H1 (cell line): Measurements from ENCODE around the gene ELF4. TPM values are rescaled to one million over a fixed set of nuclear protein-coding genes. Genes with fewer than 3 reads are reported as not detected.

Experiments used
- CTCF ChIA-PET: fragments of 300-600 bp; sonication (Branson Sonifier 250); formaldehyde crosslinking; loops from one replicate; lab custom pipeline; 2021; ENCODE audit not compliant: partially characterized antibody; lab: Charles Lee
- POLR2A ChIA-PET: fragments of 300-600 bp; sonication (Branson Sonifier 250); formaldehyde crosslinking; loops from one replicate; lab custom pipeline; 2021; ENCODE audit warnings: inconsistent platforms; ENCODE audit not compliant: partially characterized antibody; lab: Charles Lee
- DNase-seq, 2 experiments: peaks; one replicate each; pipeline versions ENCODE4 v3.0.0 to v3.0.0-alpha.2; 2010 to 2022; ENCODE audit warnings: low spot score in 2 of 2, low read depth in 1 of 2, mixed read lengths in 1 of 2
- FAIRE-seq: peaks from 2 replicates; lab custom pipeline; 2011; peaks lifted over from hg19 to GRCh38; lab: Jason Lieb, UNC
- H2AFZ ChIP-seq: 2 replicates; pipeline ENCODE4 v1.8.1; 2012; ENCODE audit warnings: low read length, inconsistent platforms
- H2AK5ac ChIP-seq: 2 replicates; pipeline ENCODE4 v1.6.1; 2013; ENCODE audit warnings: low read depth, low read length
- H2BK120ac ChIP-seq: replicated peaks from 2 replicates; pipeline ENCODE3; 2013; ENCODE audit warnings: low read depth, low read length, inconsistent platforms
- H2BK12ac ChIP-seq: 2 replicates; pipeline ENCODE4 v1.6.1; 2013; ENCODE audit warnings: low read depth, low read length
- H2BK15ac ChIP-seq: 2 replicates; pipeline ENCODE4 v1.6.1; 2013; ENCODE audit warnings: low read length
- H2BK20ac ChIP-seq: 2 replicates; pipeline ENCODE4 v1.6.1; 2013; ENCODE audit warnings: low read length
- H2BK5ac ChIP-seq: 2 replicates; pipeline ENCODE4 v1.6.1; 2013; ENCODE audit warnings: low read depth, low read length
- H3K14ac ChIP-seq: 2 replicates; pipeline ENCODE4 v1.6.1; 2013; ENCODE audit warnings: inconsistent platforms; ENCODE audit not compliant: insufficient read length
- H3K18ac ChIP-seq: 2 replicates; pipeline ENCODE4 v1.6.1; 2013; ENCODE audit warnings: low read length; ENCODE audit errors: extremely low read depth
- H3K23ac ChIP-seq: 2 replicates; pipeline ENCODE4 v1.6.1; 2013; ENCODE audit warnings: inconsistent platforms; ENCODE audit not compliant: insufficient read length
- H3K23me2 ChIP-seq: 2 replicates; pipeline ENCODE4 v1.6.1; 2013; ENCODE audit warnings: low read depth, low read length
- H3K27ac ChIP-seq: 2 replicates; pipeline ENCODE4 v1.6.1; 2011; ENCODE audit warnings: low read depth, low read length, inconsistent platforms
- H3K27me3 ChIP-seq, 4 experiments: replicated peaks in 1 of 4; 1 replicate in 1 of 4; 2 replicates in 3 of 4; pipeline versions ENCODE4 v1.6.1 to v1.8.1; 2011 to 2013; ENCODE audit warnings: low read length in 3 of 4, mild to moderate bottlenecking in 3 of 4, inconsistent platforms in 2 of 4, mixed read lengths in 2 of 4, moderate library complexity in 1 of 4; ENCODE audit not compliant: control insufficient read depth in 3 of 4, insufficient read depth in 3 of 4; ENCODE audit errors: extremely low read depth in 1 of 4
- H3K36me3 ChIP-seq, 4 experiments: 2 replicates each; pipeline versions ENCODE4 v1.6.1 to v1.8.1; 2011 to 2013; ENCODE audit warnings: mild to moderate bottlenecking in 4 of 4, low read length in 3 of 4, moderate library complexity in 2 of 4, control low read depth in 1 of 4, inconsistent platforms in 1 of 4; ENCODE audit not compliant: insufficient read depth in 4 of 4, control insufficient read depth in 2 of 4
- H3K4ac ChIP-seq: replicated peaks from 2 replicates; pipeline ENCODE3; 2013; ENCODE audit warnings: low read length, low read depth, mixed read lengths, inconsistent platforms; ENCODE audit not compliant: insufficient read length
- H3K4me1 ChIP-seq, 4 experiments: replicated peaks in 1 of 4; 1 replicate in 1 of 4; 2 replicates in 3 of 4; pipeline versions ENCODE4 v1.6.1 to v1.8.1; 2011 to 2013; ENCODE audit warnings: low read length in 3 of 4, inconsistent platforms in 2 of 4, mixed read lengths in 1 of 4; ENCODE audit not compliant: insufficient read depth in 4 of 4, control insufficient read depth in 3 of 4
- H3K4me2 ChIP-seq, 2 experiments: 2 replicates each; pipeline versions ENCODE4 v1.6.1 to v1.8.1; 2011 to 2013; ENCODE audit warnings: low read depth in 2 of 2, low read length in 2 of 2, control low read depth in 1 of 2, inconsistent platforms in 1 of 2, mild to moderate bottlenecking in 1 of 2; ENCODE audit not compliant: insufficient read depth in 1 of 2
- H3K4me3 ChIP-seq, 4 experiments: fragments of 200-600, 300-600 bp in 1 of 4; sonication (generic), shearing (Covaris generic), sonication (Bioruptor Twin) in 1 of 4; 2 replicates each; pipeline versions ENCODE4 v1.5.1 to v1.8.1; 2011 to 2016; ENCODE audit warnings: low read length in 4 of 4, low read depth in 3 of 4, control low read depth in 2 of 4, inconsistent platforms in 2 of 4, mild to moderate bottlenecking in 2 of 4, mixed read lengths in 1 of 4, moderate library complexity in 1 of 4; ENCODE audit not compliant: insufficient read depth in 2 of 4; ENCODE audit errors: extremely low read depth in 1 of 4
- H3K56ac ChIP-seq: replicated peaks from 2 replicates; pipeline ENCODE3; 2013; ENCODE audit warnings: low read depth, mild to moderate bottlenecking, mixed read lengths, low read length, inconsistent platforms; ENCODE audit not compliant: insufficient read length
- H3K79me1 ChIP-seq: 2 replicates; pipeline ENCODE4 v1.6.1; 2013; ENCODE audit warnings: low read depth, low read length, control low read depth
- H3K79me2 ChIP-seq, 2 experiments: 2 replicates each; pipeline versions ENCODE4 v1.6.1 to v1.8.1; 2012 to 2013; ENCODE audit warnings: low read length in 2 of 2, mild to moderate bottlenecking in 2 of 2, inconsistent platforms in 1 of 2; ENCODE audit not compliant: insufficient read depth in 2 of 2, control insufficient read depth in 1 of 2
- H3K9ac ChIP-seq, 4 experiments: replicated peaks in 1 of 4; 1 replicate in 1 of 4; 2 replicates in 3 of 4; pipeline versions ENCODE4 v1.6.1 to v1.8.1; 2011 to 2013; ENCODE audit warnings: low read depth in 3 of 4, low read length in 3 of 4, control low read depth in 2 of 4, mild to moderate bottlenecking in 2 of 4, moderate library complexity in 2 of 4, inconsistent platforms in 1 of 4; ENCODE audit errors: extremely low read depth in 1 of 4
- H3K9me3 ChIP-seq, 2 experiments: 2 replicates each; pipeline versions ENCODE4 v1.6.1 to v1.8.1; 2012 to 2013; ENCODE audit warnings: mild to moderate bottlenecking in 2 of 2, moderate library complexity in 2 of 2, control low read depth in 1 of 2, inconsistent platforms in 1 of 2, low read depth in 1 of 2, low read length in 1 of 2, mixed read lengths in 1 of 2; ENCODE audit not compliant: insufficient read depth in 2 of 2
- H4K20me1 ChIP-seq, 2 experiments: replicated peaks in 1 of 2; 2 replicates each; pipeline versions ENCODE3 to v1.8.1; 2011 to 2013; ENCODE audit warnings: inconsistent platforms in 2 of 2, low read length in 2 of 2, mild to moderate bottlenecking in 1 of 2; ENCODE audit not compliant: insufficient read depth in 2 of 2, control insufficient read depth in 1 of 2
- H4K5ac ChIP-seq: 2 replicates; pipeline ENCODE4 v1.6.1; 2013; ENCODE audit warnings: low read length, low read depth, mixed read lengths, inconsistent platforms; ENCODE audit not compliant: insufficient read length
- H4K8ac ChIP-seq: 2 replicates; pipeline ENCODE4 v1.8.0; 2013; ENCODE audit warnings: mild to moderate bottlenecking, moderate library complexity, low read length, inconsistent platforms; ENCODE audit not compliant: insufficient read depth; ENCODE audit errors: extremely low read depth
- H4K91ac ChIP-seq: replicated peaks from 2 replicates; pipeline ENCODE3; 2013; ENCODE audit warnings: low read length, mixed read lengths, inconsistent platforms; ENCODE audit not compliant: insufficient read length
- CHD2 ChIP-seq: IDR thresholded peaks from 2 replicates; pipeline ENCODE4 v1.6.1; 2012; ENCODE audit warnings: low read length, improper control_type of control experiment
- CREB1 ChIP-seq: IDR thresholded peaks from 2 replicates; pipeline ENCODE4 v1.6.1; 2012; ENCODE audit warnings: inconsistent platforms
- EZH2 ChIP-seq: fragments of 200-600 bp; sonication (generic); IDR thresholded peaks from 2 replicates; pipeline ENCODE4 v1.7.1; 2012; ENCODE audit warnings: low read depth, mild to moderate bottlenecking, moderate library complexity, low read length, inconsistent platforms; ENCODE audit not compliant: severe bottlenecking
- KDM4A ChIP-seq: IDR thresholded peaks from one replicate; pipeline ENCODE4 v1.7.1; 2012; ENCODE audit warnings: low read depth, mild to moderate bottlenecking, moderate library complexity, low read length, inconsistent platforms; ENCODE audit not compliant: severe bottlenecking
- NANOG ChIP-seq: IDR thresholded peaks from 2 replicates; pipeline ENCODE4 v1.6.1; 2011; ENCODE audit warnings: low read length, low read depth, mild to moderate bottlenecking, inconsistent platforms; ENCODE audit not compliant: insufficient read depth, poor library complexity, severe bottlenecking
- PHF8 ChIP-seq: fragments of 200-600 bp; sonication (generic); conservative IDR thresholded peaks from 2 replicates; pipeline ENCODE4 v1.7.1; 2012; ENCODE audit warnings: low read depth, mild to moderate bottlenecking, inconsistent platforms, low read length, moderate library complexity
- USF2 ChIP-seq: IDR thresholded peaks from 2 replicates; pipeline ENCODE4 v1.6.1; 2011; ENCODE audit warnings: low read length, improper control_type of control experiment
- WGBS, 2 experiments: shearing (Covaris generic) in 1 of 2; methylation state at CpG; one replicate each; pipeline versions ENCODE4 v1.1.6 to v1.1.7; 2013 to 2015; ENCODE audit warnings: low lambda C conversion rate in 2 of 2, mixed read lengths in 2 of 2, inconsistent platforms in 1 of 2, low coverage in 1 of 2, missing lambda C conversion rate in 1 of 2; ENCODE audit not compliant: insufficient replicate concordance in 2 of 2, insufficient coverage in 1 of 2, insufficient read length in 1 of 2; ENCODE audit errors: extremely low coverage in 1 of 2, missing lambda C conversion rate in 1 of 2; 5-methylcytosine and 5-hydroxymethylcytosine counted together
- polyA plus RNA-seq, 7 experiments: library from polyadenylated mRNA; depleted of rRNA in 3 of 7; stranded (reverse) in 5 of 7; unstranded in 2 of 7; fragments of >200 nt in 5 of 7; fragments of 200-250 nt in 2 of 7; gene quantifications; 1 replicate in 5 of 7; 2 replicates in 1 of 7; 4 replicates in 1 of 7; pipeline versions ENCODE4 v1.2.1 to v1.2.3, GENCODE V29; 2011 to 2013; ENCODE audit warnings: missing spikeins in 2 of 7, mixed read lengths in 2 of 7
- total RNA-seq: library from RNA; stranded (reverse); fragmentation: NEBNext Ultra II Directional; extraction: Animal tissue kit (Norgen Biotek cat#: 25700); gene quantifications from 2 replicates; pipeline ENCODE4 v1.2.1, GENCODE V29; 2021

ELF4 gene
- total and polyA plus RNA-seq, 2 of the 8 experiments (the other 6 are each of a cell fraction or from before 2014, with no cell fraction given) = 1.8 to 2.0 TPM

- 82% methylated on average over 2 of the region's 2 CpGs; no CpG with 5 or more reads in 1 of the 2 experiments for WGBS, 2 experiments
- TF ChIP-seq KDM4A (no peak), CHD2 (no peak), NANOG (no peak), USF2 (no peak), PHF8 (no peak), EZH2 (no peak), CREB1 (no peak)
- TF ChIP-seq, all 59 proteins: peak for 0
- no peak overlapping the region for H3K18ac ChIP-seq
Measured at GRCh38 chrX:130158311-130158710, 48.0 kb upstream of the ELF4 start.

More at GRCh38 chrX:130158311-130158710, 48.0 kb upstream of the ELF4 start:
- Histone ChIP-seq H2AK5ac (no peak overlapping the region), H3K27me3 (no peaks in the 10 kb centered on the region), H3K4ac (no peak overlapping the region), H3K27ac (no peak overlapping the region), H3K79me1 (no peaks in the 10 kb centered on the region), H3K9me3 (no peaks in the 10 kb centered on the region), H2AFZ (no peak overlapping the region), H2BK5ac (no peak overlapping the region), H4K20me1 (no peaks in the 10 kb centered on the region), H3K4me1 (no peaks in the 10 kb centered on the region), H4K8ac (no peak overlapping the region), H3K36me3 (peaks cover 0 to 4% (median 0%) of the 10 kb centered on the region in 4 experiments; a peak in 2 of 8 replicates), H3K56ac (no peak overlapping the region), H3K23me2 (no peaks in the 10 kb centered on the region), H3K79me2 (peaks cover 0 to 4% of the 10 kb centered on the region in 2 experiments; a peak in 2 of 4 replicates), H3K9ac (no peak overlapping the region), H3K4me3 (no peak overlapping the region), H3K23ac (no peak overlapping the region), H2BK120ac (no peak overlapping the region), H3K4me2 (no peak overlapping the region), H2BK20ac (no peak overlapping the region), H2BK12ac (no peak overlapping the region), H2BK15ac (no peak overlapping the region), H4K5ac (no peak overlapping the region), H4K91ac (no peak overlapping the region), H3K14ac (no peak overlapping the region)
- FAIRE-seq (no peak), DNase-seq (no peak)
- POLR2A ChIA-PET = no interaction called here
- CTCF ChIA-PET = interaction anchor here (0.8 to 1.0 kb wide), 2 partner anchors 12 to 18 kb away, joined by 4 to 6 read pairs; no protein-coding TSS in a partner anchor
